SK-N-DZ (cell line): ENCODE data around the gene HMGB3.
"Not testable (repeated sequence)": the region's sequence is repeated elsewhere in the genome, so short reads cannot be mapped to it uniquely, and the experiment has no call there.

Experiments
- DNase-seq: peaks from one replicate; pipeline ENCODE4 v3.0.0-alpha.2; 2015; ENCODE audit warnings: low spot score

The HMGB3 gene

DNA sequence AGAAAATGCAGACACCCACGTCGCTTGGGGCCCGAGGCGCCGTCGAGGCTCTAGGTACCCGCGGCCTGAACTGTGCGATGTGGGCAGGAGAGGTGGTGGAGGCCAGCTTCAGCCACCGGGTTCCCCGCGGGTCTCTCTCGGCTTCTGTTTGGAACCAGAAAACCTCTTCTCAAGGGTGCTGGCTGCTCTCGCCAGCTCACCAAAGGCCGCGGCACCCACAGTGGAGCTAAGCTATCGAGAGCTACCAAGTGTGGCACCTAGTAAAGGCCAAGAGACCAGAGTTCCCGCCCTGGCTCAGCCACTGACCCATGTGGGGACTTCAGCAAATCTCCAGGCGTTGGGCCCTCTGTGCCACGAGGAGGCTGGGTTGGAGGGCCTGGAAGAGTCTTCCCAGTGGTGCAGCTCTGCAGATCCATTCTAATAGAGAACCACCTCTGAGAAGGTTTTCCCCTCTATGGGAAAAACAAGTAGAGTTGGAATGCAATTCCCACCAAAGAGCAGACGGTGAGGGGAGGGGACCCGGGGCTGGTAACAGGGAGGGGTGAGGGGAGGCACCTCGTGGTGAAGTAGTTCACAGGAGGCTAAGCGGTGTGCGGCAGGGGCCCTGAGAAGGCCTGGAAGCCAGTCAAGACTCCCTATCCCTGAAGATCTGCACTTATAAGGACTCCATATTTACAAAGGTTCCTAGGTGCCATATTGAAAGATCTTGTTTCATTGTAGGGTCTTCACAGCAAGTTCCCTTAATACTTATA is 5.5 kb upstream of the HMGB3 start:
- no peak for DNase-seq

DNA sequence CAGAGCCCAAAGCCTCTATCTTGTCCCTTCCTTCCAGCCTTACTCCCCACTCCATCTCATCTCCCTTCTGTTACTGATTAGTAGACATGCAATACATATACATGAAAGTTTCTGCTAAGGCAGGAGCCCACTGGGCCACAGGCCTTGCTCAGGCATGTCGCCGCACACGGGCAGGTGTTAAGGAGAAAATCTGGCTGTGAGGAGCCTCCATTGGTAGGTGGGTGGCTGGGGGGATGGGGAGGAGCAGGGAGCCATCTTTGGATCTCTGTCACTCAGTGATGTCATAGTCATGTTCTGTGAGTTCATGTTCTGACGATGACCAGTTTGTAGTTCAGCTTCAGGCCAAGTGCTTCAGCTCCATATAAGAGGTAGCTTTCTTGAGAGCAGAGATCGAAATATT is 2.9 kb upstream of the HMGB3 start:
- DNase-seq, result no peak

DNA sequence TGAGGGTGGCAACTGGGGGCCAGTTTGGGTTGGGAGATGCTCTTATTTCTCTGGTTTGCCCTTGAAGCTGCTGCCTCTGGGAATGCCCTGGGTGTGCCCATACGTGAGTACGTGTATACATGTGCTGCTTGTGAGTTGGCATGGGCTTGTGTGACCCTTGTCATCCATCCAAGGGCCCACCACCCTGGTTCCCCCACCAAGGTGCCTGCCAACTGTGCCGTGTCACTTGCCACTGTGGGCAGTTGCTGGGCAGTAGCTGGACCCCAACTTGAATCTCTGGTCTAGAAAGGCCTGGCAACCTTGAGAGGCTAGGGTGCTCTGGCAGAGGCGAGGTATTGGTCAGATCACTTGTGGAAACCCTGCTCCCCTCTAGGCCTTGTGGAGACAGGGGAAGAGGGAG is 2.4 kb upstream of the HMGB3 start:
- no peak for DNase-seq

DNA sequence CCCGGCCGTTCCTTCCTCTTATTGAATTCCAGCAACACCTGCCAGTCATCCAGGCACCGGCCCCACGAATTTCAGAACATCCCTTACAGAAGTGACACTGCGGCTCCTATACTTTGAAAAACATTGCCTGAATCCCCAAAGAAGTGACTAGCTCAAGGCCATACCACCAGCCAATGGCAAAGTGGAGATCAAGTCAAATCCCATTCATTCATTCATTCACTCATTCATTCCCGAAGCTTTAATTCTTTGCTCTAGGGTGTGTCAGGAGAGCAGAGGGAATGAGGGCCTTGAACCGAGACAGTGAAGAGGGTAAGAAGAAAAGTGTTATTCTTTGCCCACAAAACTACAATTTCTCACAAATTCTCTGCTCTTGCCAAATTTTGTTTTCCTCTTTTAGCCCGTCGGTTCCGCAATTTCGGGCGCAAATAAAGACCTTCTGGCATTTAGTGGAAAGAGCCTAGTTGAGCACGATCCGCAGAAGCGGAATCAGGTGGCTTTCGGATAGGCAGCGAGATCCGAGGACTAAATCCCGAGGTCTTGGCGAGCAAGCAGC is 824 bp upstream of the HMGB3 start:
- DNase-seq, result no peak

DNA sequence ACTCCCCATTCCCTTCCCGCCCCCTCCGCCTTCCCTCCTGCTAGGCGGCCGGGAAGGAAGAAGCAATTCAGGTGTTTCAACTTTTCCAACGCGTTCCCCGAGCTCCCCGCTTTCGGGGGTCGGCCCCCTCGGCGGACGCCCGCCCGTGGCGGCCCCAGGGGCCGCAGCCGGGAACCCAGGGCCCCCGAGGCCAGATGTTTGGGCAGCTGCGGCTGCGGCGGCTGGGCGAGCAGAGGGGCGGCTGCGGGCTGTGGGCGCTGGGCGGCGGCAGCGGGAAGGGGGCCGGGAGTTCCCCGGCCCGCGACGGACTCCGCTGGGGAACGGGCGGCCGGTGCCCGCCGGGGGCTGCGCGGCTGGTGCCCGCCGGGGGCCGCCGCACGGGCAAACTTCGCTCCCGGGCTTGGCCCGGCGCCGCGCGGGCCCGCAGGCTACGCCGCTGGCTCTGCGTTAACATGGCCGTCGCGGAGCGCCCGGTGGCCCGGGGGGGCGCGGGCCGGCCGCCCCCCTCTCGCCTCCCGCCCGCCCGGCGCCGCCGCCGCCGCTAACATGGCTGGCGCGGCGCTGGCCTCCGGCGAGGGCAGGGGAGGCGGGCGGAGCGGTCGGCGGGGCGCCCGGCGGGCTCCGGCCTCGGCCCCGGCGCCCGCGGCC is 510 bp downstream of the HMGB3 start:
- DNase-seq, result no peak

DNA sequence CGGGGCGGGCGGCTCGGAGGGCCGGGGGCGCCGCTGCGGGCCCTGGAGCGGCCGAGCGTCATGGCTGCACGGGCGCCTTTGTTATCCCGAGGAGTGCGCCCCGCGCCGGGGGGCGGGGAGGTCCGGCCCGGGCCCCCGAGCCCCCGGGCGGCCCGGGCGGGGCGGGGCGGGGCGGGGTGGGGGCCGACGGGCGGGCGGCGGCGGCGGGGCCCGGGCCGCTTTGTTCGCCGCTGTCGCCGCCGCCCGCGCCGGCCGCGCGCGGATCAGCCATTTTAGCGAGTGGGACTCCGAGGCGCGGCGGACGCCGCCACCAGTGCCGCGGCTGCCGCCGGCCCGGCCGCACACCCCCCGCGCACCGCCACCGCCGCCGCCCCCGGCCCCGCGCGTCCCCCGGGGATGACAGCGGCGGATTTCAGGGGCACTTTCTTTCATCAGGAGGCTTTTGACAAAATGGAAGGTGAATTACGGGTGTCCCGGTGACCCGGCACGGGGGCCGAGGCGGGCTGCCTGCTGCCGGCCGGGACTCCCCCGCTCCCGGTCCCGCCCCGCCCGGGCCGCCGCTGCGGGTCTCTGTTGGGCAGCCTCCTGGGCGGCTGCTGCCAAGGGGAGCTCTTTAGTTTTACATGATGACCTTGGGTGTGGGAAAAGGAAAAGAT is 1.2 kb downstream of the HMGB3 start:
- DNase-seq, result no peak

DNA sequence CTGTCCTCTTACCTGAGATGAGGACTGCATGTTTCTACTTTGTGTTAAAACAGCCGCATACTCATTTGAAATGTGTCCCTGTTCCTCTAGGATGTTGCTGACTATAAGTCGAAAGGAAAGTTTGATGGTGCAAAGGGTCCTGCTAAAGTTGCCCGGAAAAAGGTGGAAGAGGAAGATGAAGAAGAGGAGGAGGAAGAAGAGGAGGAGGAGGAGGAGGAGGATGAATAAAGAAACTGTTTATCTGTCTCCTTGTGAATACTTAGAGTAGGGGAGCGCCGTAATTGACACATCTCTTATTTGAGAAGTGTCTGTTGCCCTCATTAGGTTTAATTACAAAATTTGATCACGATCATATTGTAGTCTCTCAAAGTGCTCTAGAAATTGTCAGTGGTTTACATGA is 4.6 kb downstream of the HMGB3 start:
- not testable (repeated sequence) for DNase-seq

DNA sequence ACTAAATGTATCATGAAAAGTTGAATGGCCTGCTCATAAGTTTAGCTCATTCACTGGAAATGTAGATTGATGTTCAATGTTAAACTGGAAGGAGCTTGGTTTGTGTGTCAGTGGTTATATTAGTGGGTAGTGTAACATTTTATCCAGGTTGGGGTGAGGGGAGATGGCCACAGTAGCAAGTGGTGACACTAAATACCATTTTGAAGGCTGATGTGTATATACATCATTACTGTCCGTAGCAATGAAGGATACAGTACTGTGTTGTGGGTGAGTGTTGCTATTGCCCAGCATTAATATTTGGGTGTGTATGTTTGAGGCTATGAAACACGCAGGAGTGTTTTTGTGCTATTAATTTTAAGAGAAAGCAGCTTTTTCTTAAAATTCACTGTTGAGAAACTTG is 6.3 kb downstream of the HMGB3 start:
- DNase-seq, result no peak

DNA sequence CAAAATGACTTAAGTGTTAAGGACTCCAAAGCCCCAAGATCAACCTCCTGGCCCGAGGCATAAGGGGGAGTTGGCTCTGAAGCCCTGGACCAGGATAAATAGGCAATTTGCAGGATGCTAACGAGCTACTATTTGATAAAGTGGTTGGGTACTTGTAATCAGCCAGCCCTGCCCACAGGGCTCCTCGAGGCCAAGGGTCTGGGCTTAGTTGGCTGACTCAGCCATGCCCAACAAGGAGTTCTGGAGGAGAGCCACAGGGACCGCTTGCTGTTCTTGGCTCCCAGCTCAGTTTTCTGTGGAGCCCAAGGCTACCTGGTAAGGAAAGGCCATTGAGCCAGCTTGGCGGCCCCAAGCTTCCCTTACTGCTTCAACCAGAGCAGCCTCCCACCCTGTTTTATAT is 7.8 kb downstream of the HMGB3 start:
- DNase-seq, result no peak

DNA sequence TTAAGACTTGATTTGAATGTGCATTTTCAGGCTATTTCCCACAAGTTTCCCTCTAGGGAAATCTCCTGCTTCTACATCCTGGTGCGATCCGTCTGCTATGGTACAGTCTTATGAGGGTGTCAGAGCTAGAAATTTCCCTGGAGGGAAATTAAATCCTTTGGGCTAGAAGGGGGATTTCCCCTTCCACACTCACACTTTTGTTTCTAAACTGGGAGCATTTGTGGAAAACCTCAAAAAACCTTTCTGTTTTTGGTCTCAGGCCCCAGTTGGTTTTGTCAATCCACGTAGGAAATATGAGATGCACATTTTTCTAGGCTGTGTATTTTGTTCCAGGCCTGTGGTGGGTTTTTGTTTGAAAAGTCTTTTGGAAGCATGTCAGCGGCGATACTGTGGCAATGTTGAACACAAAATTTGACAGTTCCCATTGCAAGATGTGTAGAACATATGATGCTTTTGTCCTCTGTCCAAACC is 17.8 kb downstream of the HMGB3 start:
- DNase-seq, result no peak

DNA sequence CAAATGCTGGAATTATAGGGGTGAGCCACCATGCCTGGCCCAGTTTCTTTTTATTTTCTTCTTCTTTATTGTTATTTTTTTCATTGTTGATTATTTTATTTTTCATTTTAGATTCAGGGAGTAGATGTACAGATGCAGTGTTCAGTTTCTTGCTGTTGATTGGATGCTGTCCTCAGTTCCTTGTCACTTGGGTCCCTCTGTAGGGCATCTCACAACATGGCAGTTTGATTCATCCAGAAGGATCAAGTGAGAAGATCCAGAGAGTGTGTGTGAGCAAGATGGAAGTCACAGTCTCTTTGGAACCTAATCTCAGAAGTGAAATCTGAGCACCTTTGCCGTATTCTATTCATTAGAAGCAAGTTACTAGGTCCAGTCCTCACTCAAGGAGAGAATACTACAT is 20.9 kb downstream of the HMGB3 start:
- no peak for DNase-seq

DNA sequence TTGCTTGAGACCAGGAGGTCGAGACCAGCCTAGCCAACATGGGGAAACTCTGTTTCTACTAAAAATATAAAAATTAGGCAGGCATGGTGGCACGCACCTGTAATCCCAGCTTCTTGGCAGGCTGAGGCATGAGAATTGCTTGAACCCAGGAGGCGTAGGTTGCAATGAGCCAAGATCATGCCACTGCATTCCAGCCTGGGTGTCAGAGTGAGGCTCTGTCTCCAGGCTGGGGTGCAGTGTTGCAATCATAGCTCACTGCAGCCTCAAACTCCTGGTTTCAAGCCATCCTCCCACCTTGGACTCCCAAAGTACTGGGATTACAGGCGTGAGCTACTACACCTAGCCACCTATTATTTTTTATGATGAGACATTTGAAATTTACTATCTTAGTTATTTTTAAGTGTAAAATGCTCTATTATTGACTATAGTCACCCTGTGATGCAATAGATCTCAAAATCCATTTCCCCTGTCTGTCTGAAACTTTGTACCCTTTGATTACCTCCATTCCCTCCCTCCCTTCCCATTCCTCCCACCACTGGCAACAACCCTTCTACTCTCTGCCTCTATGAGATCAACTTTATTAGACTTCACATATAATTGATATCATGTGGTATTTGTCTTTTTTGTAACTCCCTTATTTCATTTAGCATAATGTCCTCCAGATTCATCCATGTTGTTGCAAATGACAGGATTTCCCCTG is 23.4 kb downstream of the HMGB3 start:
- DNase-seq, result no peak

DNA sequence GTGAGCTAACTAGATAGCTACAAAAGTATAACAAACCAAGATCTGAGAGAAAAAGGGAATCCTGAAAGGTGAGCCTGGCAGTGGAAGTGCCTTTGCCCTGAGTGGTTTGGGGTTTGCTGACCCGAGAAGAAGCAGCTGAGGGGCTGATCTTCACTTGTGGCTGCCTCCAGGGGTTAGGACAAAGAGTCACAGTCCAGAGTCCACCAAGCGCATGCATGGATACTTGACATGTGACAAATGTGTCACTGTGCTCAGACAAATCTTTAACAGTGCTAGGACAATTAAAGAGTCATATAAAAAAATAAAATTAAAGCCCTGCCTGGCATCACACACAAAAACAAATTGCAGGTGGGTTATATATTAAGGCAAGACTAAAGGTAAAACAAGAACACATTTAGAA is 26.4 kb downstream of the HMGB3 start:
- DNase-seq, result no peak

DNA sequence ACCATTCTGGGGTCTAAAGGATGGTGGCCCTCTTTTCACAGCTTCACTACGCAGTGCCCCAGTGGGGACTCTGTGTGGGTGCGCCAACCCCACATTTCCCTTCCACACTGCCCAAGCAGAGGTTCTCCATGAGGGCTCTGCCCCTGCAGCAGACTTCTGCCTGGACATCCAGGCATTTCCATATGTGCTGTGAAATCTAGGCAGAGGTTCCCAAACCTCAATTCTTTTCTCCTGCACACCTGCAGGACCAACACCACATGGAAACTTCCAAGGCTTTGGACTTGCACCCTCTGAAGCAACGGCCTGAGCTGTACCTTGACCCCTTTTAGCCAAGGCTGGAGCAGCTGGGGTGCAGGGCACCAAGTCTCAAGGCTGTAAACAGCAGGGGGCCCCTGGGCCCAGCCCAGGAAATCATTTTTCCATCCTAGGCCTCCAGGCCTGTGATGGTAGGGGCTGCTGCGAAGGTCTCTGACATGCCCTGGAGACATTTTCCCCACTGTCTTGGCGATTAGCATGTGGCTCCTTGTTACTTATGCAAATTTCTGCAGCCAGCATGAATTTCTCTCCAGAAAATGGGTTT is 30.1 kb downstream of the HMGB3 start:
- DNase-seq, result no peak

DNA sequence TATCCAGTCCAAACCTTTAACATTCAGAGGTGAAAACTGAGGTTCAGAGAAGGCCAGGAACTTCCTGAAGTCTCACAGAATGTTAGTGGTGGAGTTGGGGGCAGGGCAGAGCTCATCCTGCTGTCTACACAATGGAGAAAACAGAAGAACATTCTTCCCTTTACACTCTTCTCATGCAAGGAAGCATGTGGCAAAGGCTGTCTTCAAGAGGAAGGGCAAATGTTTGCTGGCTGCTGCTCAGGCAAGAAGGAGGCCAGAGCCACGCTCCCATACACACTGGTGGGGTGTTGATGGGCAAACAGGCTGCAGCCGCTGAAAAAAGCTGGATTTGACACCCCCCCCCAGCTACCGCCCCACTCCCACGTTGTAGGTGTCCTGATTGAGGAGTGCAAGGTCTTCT is 32.5 kb downstream of the HMGB3 start:
- DNase-seq, result no peak

DNA sequence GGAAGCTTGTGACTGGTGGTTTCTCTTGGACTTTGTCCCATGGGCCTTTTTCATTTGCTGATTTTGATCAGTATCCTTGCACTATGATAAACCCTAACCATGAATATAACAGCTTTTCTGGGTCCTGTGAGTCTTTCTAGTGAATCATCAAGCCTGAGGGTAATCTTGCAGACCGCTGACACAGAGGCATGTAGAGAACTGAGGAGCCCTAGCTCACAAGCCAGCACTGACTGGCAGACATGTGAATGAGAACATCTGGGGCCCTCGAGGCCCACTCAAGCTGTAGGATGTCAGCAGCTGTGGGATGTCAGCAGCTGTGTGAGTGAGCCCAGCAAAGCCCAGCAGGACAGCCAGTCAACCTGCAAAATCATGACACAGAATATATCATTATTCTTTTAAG is 36.7 kb downstream of the HMGB3 start:
- DNase-seq, result no peak

DNA sequence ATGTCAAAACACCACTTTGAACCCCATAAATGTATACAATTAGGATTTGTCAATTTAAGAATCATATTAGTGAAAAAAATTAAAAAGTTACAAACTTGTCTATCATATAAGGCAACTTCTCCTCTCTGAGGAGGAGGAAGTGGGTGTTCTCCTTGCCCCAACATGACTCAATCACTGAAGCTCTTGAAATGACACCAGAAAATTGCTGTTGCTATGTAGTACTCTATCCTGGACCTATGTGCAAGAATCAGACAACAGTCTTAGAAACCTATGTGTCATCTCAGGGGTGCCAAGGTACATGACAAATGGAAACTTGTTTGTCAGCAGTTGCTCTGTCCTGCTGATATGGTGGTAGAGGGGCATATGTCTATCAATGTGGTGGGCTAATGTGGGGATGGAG is 47.7 kb downstream of the HMGB3 start:
- no peak for DNase-seq

DNA sequence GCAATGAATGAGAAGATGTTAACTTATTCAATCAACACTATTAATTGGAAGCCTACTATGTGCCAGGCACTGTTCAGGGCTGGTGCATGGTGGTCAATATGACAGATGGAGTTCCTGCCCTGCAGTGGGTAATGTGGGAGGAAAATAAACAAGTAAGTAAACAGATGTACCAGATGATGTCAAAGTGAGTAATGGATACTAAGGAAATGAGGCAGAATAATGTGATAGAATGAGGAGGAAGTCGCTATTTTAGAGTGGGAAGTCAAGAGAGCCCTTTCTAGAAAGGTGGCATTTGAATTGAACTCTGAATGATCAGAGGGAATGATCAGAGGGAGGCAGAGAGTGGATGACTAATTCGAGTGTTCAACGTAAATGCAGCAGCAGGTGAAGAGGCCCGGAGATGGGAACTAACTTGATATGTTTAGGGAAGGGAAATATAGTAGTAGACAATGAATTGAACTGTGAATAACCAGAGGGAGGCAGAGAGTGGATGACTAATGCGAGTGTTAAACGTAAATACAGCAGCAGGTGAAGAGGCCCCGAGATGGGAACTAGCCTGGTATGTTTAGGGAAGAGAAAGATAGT is 48.3 kb downstream of the HMGB3 start:
- DNase-seq, result no peak

DNA sequence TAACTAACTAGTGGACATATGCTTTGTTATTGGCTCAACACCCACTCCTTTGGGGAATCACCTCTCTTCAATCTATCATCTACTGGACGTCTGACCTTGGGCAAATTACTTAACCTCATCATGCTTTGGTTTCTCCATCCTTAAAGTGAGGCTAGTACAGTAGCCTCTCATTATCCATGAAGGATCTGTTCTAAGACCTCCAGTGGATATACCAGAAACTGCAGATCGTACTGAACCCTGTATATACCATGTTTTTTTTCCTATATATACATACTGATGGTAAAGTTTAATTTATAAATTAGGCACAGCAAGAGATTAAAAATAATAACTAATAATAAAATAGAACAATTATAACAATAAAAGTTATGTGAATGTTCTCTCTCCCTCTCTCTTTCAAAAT is 56.2 kb downstream of the HMGB3 start:
- DNase-seq, result no peak
